ENCODE measurements around the gene SPHK1. TPM values are rescaled to one million over a fixed set of nuclear protein-coding genes. Genes with fewer than 3 reads are reported as not detected.

Gene SPHK1
- total and polyA plus RNA-seq, 5 donors from 2014 or later, result 0.09 to 0.52 (median 0.12) TPM; not detected in 2

DNA sequence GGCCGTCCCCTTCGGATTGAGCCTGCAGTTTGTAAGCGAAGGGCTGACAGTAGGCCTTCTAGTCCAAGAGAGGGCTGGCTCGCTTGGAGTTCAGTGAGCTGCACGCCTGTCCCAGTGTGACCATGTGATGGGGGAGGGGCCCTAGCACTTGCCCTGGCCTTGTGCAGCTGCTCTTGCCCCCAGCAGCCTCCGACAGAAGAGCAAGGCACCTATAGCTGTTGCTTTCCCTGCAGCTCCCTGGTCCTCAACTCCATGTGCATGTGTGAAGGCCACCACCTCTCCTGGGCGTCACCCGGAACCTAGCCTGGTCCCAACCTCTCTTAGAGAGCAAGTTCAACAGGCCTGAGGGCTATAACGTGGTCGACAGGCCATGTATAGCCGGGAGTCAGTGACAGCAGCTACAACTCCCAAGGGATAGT, 5.6 kb downstream of the SPHK1 start:
- H3K27me3 ChIP-seq (ENCODE audit: control insufficient read depth, insufficient read depth, low read length), result no peaks in the 10 kb centered on the region
- H3K36me3 Mint-ChIP-seq, result peaks cover 10% of the 10 kb centered on the region
- H3K9me3 ChIP-seq (ENCODE audit: control insufficient read depth in 2 of 2, low read length in 2 of 2), result no peaks in the 10 kb centered on the region
- H3K27ac ChIP-seq (ENCODE audit: insufficient read depth, low read length, poor library complexity, severe bottlenecking), result no peak overlapping the region
- H3K4me1 Mint-ChIP-seq, result peaks cover 0 to 6% (median 2%) of the 10 kb centered on the region in 4 donors
- H3K4me3 ChIP-seq (ENCODE audit: low read depth, low read length), result no peak overlapping the region
- peaks cover 12% of the 10 kb centered on the region for H3K4me1 ChIP-seq (ENCODE audit: control insufficient read depth, insufficient read depth, low read length, poor library complexity, severe bottlenecking)
- no peaks in the 10 kb centered on the region for H3K9me3 Mint-ChIP-seq
- H3K27me3 Mint-ChIP-seq, result no peaks in the 10 kb centered on the region
- H3K4me3 Mint-ChIP-seq, result peak overlapping the region in 1 of 4 donors; percentile 32
- peak overlapping the region in 1 of 3 donors; percentile 38 for H3K27ac Mint-ChIP-seq
- peaks cover 13% of the 10 kb centered on the region for H3K36me3 ChIP-seq (ENCODE audit: control insufficient read depth, insufficient read depth, low read length)
- ATAC-seq (ENCODE audit: low read depth in 2 of 2), result no peak
- no peak for DNase-seq

DNA sequence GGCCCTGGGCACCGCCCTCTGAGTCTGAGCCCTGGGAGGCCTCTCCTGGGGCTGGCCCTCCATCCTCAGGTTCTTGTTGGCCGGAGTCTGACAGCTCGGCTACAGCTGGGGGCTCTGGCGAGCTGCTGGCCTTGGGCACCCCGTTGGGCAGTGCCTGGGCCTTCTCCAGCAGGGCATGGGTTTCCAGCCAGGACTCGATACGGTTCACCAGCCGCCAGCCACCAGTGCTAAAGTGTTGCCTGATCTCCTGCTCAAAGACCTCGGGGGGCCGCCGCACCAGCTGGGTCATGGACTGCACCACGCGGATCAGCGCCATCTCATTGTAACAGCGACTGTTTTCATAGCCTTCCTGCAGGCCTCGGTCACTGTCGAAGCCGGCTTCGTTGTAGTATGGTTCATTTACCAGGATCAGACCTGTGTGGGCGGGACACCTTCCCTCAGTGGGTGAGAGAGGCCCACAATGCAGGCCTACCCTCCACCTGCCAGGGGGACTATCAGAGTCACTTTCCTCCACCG, 6.8 kb downstream of the SPHK1 start:
- peaks cover 0 to 6% (median 2%) of the 10 kb centered on the region in 4 donors for H3K4me1 Mint-ChIP-seq
- ATAC-seq (ENCODE audit: low read depth in 2 of 2) (no peak), DNase-seq (no peak)
- no peaks in the 10 kb centered on the region for H3K4me1 ChIP-seq (ENCODE audit: control insufficient read depth, insufficient read depth, low read length, poor library complexity, severe bottlenecking)
- H3K9me3 ChIP-seq (ENCODE audit: control insufficient read depth in 2 of 2, low read length in 2 of 2), result no peaks in the 10 kb centered on the region
- no peak overlapping the region for H3K4me3 Mint-ChIP-seq
- peaks cover 21% of the 10 kb centered on the region for H3K36me3 ChIP-seq (ENCODE audit: control insufficient read depth, insufficient read depth, low read length)
- no peak overlapping the region for H3K27ac ChIP-seq (ENCODE audit: insufficient read depth, low read length, poor library complexity, severe bottlenecking)
- no peaks in the 10 kb centered on the region for H3K27me3 Mint-ChIP-seq
- H3K9me3 Mint-ChIP-seq, result no peaks in the 10 kb centered on the region
- H3K27me3 ChIP-seq (ENCODE audit: control insufficient read depth, insufficient read depth, low read length), result no peaks in the 10 kb centered on the region
- H3K27ac Mint-ChIP-seq, result no peak overlapping the region
- peaks cover 12% of the 10 kb centered on the region for H3K36me3 Mint-ChIP-seq
- H3K4me3 ChIP-seq (ENCODE audit: low read depth, low read length), result no peak overlapping the region

GRCh38 chr17:76394166-76394565, 9.8 kb downstream of the SPHK1 start:
- Mint-ChIP-seq H3K36me3 (peaks cover 26% of the 10 kb centered on the region), H3K9me3 (no peaks in the 10 kb centered on the region), H3K27ac (peak overlapping the region in 1 of 3 donors; percentile 28), H3K4me3 (no peak overlapping the region), H3K4me1 (no peaks in the 10 kb centered on the region), H3K27me3 (no peaks in the 10 kb centered on the region)
- Histone ChIP-seq H3K9me3 (ENCODE audit: control insufficient read depth in 2 of 2, low read length in 2 of 2) (no peaks in the 10 kb centered on the region), H3K4me1 (ENCODE audit: control insufficient read depth, insufficient read depth, low read length, poor library complexity, severe bottlenecking) (no peaks in the 10 kb centered on the region), H3K27me3 (ENCODE audit: control insufficient read depth, insufficient read depth, low read length) (no peaks in the 10 kb centered on the region), H3K4me3 (ENCODE audit: low read depth, low read length) (no peak overlapping the region), H3K27ac (ENCODE audit: insufficient read depth, low read length, poor library complexity, severe bottlenecking) (no peak overlapping the region), H3K36me3 (ENCODE audit: control insufficient read depth, insufficient read depth, low read length) (peaks cover 37% of the 10 kb centered on the region)
- ATAC-seq (ENCODE audit: low read depth in 2 of 2) (no peak), DNase-seq (no peak)

GRCh38 chr17:76395980-76396379, 11.6 kb downstream of the SPHK1 start:
- no peaks in the 10 kb centered on the region for H3K27me3 ChIP-seq (ENCODE audit: control insufficient read depth, insufficient read depth, low read length)
- DNase-seq (no peak), ATAC-seq (ENCODE audit: low read depth in 2 of 2) (no peak)
- H3K4me3 Mint-ChIP-seq, result no peak overlapping the region
- H3K36me3 ChIP-seq (ENCODE audit: control insufficient read depth, insufficient read depth, low read length), result peaks cover 51% of the 10 kb centered on the region
- H3K36me3 Mint-ChIP-seq, result peaks cover 27% of the 10 kb centered on the region
- H3K27me3 Mint-ChIP-seq, result no peaks in the 10 kb centered on the region
- no peaks in the 10 kb centered on the region for H3K9me3 Mint-ChIP-seq
- H3K27ac Mint-ChIP-seq, result no peak overlapping the region
- H3K27ac ChIP-seq (ENCODE audit: insufficient read depth, low read length, poor library complexity, severe bottlenecking), result no peak overlapping the region
- no peaks in the 10 kb centered on the region for H3K9me3 ChIP-seq (ENCODE audit: control insufficient read depth in 2 of 2, low read length in 2 of 2)
- H3K4me1 Mint-ChIP-seq, result no peaks in the 10 kb centered on the region
- no peak overlapping the region for H3K4me3 ChIP-seq (ENCODE audit: low read depth, low read length)
- no peaks in the 10 kb centered on the region for H3K4me1 ChIP-seq (ENCODE audit: control insufficient read depth, insufficient read depth, low read length, poor library complexity, severe bottlenecking)

DNA sequence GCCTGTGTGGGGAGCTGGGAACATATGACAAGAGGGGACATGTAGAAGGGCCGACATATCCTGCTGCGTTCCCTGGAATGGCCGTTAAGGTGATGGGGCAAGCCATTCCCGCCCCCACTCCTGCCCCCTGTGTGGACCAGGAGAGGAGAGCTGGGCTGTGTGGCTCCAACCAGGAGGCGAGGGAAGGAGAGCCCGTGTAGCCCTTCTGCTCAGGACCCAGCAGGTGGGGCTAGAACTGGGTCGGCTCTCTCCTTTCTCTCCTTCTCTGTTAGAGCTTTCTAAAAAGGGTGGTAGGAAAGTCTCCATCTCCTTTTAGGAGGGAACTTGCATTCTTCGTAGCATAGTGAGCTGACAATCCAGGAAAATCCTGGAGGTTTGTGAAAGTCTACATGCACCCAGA, 12.8 kb downstream of the SPHK1 start:
- Mint-ChIP-seq H3K27me3 (no peaks in the 10 kb centered on the region), H3K27ac (peak overlapping the region in 1 of 3 donors; percentile 51), H3K4me3 (no peak overlapping the region), H3K4me1 (no peaks in the 10 kb centered on the region), H3K9me3 (no peaks in the 10 kb centered on the region), H3K36me3 (peaks cover 36% of the 10 kb centered on the region)
- Histone ChIP-seq H3K4me3 (ENCODE audit: low read depth, low read length) (no peak overlapping the region), H3K36me3 (ENCODE audit: control insufficient read depth, insufficient read depth, low read length) (peaks cover 57% of the 10 kb centered on the region), H3K4me1 (ENCODE audit: control insufficient read depth, insufficient read depth, low read length, poor library complexity, severe bottlenecking) (no peaks in the 10 kb centered on the region), H3K9me3 (ENCODE audit: control insufficient read depth in 2 of 2, low read length in 2 of 2) (no peaks in the 10 kb centered on the region), H3K27ac (ENCODE audit: insufficient read depth, low read length, poor library complexity, severe bottlenecking) (no peak overlapping the region), H3K27me3 (ENCODE audit: control insufficient read depth, insufficient read depth, low read length) (no peaks in the 10 kb centered on the region)
- DNase-seq (no peak), ATAC-seq (ENCODE audit: low read depth in 2 of 2) (no peak)

DNA sequence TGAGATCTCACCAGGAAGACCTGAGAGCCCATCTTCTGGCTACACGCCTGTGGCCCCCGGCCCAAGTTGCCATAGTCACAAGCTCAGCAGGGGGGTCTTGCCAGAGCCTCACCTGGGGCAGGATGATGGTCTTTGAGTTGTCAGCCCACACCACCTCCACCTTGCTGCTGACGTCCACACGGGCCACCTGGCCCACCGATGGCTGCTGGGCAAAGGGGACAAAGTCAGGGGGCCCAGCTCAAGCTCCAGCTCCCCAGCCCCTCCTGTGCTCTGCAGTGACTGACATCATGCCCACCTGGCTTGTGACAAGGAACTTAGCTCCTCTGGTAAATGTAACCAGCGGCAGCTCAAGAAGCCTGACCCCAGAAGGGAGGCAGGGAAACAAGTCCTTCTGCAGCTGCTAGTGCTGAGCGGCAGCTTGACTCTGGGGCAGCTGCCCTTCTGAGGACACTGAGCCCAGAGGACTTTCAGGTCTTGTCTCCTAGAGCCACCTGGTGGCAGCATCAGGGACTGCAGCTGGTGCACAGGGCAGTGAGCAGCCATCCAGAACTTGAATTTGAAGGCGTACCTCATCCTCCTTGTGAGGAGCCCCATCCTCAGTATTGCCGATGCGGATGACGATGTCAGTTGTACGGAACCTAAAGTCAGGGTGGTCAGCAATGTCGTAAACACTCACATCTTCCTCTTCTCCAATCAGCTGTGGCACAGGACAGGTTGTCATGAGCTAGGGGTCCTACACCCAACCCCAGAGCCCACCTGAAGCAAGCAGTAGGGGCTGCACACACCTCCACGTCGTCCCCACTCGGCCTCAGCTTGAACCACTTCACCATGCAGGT, 13.5 kb downstream of the SPHK1 start:
- Mint-ChIP-seq H3K4me3 (peak overlapping the region in 1 of 4 donors; percentile 85), H3K4me1 (no peaks in the 10 kb centered on the region), H3K27ac (peak overlapping the region in 2 of 3 donors; percentile 9 to 44), H3K27me3 (no peaks in the 10 kb centered on the region), H3K36me3 (peaks cover 43% of the 10 kb centered on the region), H3K9me3 (peaks cover 0 to 1% (median 0%) of the 10 kb centered on the region in 7 donors)
- H3K27ac ChIP-seq (ENCODE audit: insufficient read depth, low read length, poor library complexity, severe bottlenecking), result no peak overlapping the region
- no peaks in the 10 kb centered on the region for H3K4me1 ChIP-seq (ENCODE audit: control insufficient read depth, insufficient read depth, low read length, poor library complexity, severe bottlenecking)
- peaks cover 64% of the 10 kb centered on the region for H3K36me3 ChIP-seq (ENCODE audit: control insufficient read depth, insufficient read depth, low read length)
- DNase-seq, result peak; percentile 70 to 83 (median 79)
- ATAC-seq (ENCODE audit: low read depth in 2 of 2), result peak; percentile 69 to 74
- H3K4me3 ChIP-seq (ENCODE audit: low read depth, low read length), result no peak overlapping the region
- H3K27me3 ChIP-seq (ENCODE audit: control insufficient read depth, insufficient read depth, low read length), result no peaks in the 10 kb centered on the region
- no peaks in the 10 kb centered on the region for H3K9me3 ChIP-seq (ENCODE audit: control insufficient read depth in 2 of 2, low read length in 2 of 2)

DNA sequence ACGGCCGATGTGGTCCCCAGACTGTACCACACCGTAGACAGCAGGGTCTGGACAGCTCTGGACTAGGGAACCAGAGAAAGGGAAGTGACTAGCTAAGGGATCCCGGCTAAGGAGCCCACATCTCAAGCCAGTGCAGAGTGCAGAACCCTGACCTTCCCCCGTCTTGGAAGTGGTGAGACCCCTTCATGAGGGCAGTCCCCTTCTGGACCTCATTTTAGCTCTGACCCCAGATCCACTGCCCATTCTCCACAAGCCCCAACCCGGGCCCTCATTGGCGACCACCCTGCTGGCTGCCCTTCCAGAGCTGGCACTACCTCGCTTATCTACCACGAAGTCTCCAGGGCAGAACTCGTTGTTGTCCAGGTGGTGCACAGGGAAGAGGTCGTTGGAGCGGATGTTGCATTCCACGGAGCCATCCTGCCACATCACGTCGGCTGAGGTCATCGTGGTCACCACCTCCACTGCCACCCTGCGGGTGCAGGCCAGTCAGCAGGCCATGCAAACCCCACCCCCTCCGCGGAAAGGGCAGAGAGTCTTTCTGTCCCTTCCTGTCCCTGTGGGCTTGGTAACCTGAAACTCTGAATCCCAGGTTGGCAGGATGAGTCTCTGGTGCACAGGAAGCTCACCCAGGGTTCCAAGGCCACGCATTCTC, 14.2 kb downstream of the SPHK1 start:
- Histone ChIP-seq H3K4me3 (ENCODE audit: low read depth, low read length) (no peak overlapping the region), H3K36me3 (ENCODE audit: control insufficient read depth, insufficient read depth, low read length) (peaks cover 66% of the 10 kb centered on the region), H3K27ac (ENCODE audit: insufficient read depth, low read length, poor library complexity, severe bottlenecking) (no peak overlapping the region), H3K4me1 (ENCODE audit: control insufficient read depth, insufficient read depth, low read length, poor library complexity, severe bottlenecking) (no peaks in the 10 kb centered on the region), H3K9me3 (ENCODE audit: control insufficient read depth in 2 of 2, low read length in 2 of 2) (no peaks in the 10 kb centered on the region), H3K27me3 (ENCODE audit: control insufficient read depth, insufficient read depth, low read length) (no peaks in the 10 kb centered on the region)
- ATAC-seq (ENCODE audit: low read depth in 2 of 2), result no peak
- Mint-ChIP-seq H3K36me3 (peaks cover 45% of the 10 kb centered on the region), H3K4me1 (peaks cover 0 to 1% (median 0%) of the 10 kb centered on the region in 4 donors), H3K27me3 (no peaks in the 10 kb centered on the region), H3K4me3 (no peak overlapping the region), H3K27ac (peak overlapping the region in 2 of 3 donors; percentile 9 to 44), H3K9me3 (peaks cover 0 to 2% (median 0%) of the 10 kb centered on the region in 7 donors)
- no peak for DNase-seq
